Measurements from ENCODE around the gene PXMP2. TPM values are rescaled to one million over a fixed set of nuclear protein-coding genes. Genes with fewer than 3 reads are reported as not detected.

Gene PXMP2
- polyA plus RNA-seq, 3 donors, result 54.1 to 64.7 (median 57.8) TPM

GRCh38 chr12:132653567-132654290 lies 33.7 kb upstream of the PXMP2 start:
- DNase-seq (ENCODE audit: extremely low read depth in 1 of 11, low read depth in 9 of 11, low spot score in 4 of 11), result no peak

DNA sequence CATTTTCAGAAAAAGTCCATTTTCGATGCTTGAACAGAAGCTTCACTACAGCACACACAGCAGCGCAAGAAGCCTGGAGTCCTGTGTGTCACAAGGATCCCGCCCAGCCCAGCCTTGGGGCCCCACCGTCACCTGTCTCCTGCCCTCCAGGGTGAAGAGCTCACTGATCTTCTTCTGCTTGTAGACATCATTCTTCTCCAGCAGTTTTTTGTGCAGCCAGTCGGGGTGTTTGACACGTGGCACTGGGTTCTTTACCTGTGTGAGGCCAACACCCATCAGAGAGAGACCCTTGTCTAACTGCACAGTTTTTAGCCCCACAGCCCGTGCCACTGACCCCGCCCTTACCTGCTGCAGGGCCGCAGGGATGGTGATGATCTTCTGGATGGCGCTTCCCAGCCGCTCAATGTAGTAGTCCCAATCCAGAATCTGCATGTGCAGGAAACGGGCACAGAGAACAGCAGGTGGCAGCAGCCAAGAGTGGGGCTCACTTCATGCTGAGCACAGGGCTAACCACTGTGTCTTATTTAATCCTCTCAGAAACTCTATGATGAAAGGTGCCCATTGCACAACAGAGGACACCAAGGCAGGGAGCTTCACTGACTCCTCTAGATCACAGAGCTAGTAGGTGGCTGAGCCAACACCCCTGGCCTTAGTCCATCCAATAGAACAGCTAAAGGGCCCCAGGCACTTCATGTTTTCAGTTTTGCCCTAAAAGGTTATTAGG lies 30.2 kb upstream of the PXMP2 start:
- DNase-seq (ENCODE audit: extremely low read depth in 1 of 11, low read depth in 9 of 11, low spot score in 4 of 11), result no peak

DNA sequence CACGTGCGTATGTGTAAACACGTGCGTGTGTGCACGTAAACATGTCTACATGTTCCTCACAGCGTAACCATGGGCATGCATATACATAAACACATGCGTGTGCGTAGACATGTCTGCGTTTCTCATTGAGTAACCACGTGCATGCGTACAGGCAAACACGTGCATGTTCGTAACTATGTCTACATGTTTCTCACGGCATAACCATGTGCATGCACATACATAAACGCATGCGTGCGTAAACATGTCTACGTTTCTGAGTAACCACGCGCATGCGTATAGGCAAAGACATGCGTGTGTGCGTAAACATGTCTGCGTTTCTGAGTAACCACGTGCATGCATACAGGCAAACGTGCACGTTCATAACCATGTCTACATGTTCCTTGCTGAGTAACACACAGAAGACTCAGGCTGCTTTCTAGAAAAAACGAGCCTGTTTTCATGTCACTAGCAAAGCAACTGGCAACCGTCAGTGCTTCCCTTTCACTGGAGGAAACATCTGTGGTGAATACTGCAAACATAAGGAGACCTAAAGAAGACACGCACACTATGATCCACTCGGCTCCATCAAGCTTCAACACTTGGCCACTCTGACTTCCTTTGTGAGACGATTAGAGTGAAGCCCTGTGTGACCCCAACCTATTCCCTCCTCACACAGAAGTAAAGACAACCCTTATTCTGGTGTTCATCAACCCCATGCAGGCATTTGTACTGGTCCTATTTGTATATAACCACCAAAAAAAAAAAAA lies 29.1 kb upstream of the PXMP2 start:
- DNase-seq (ENCODE audit: extremely low read depth in 1 of 11, low read depth in 9 of 11, low spot score in 4 of 11), result no peak

- no peak for DNase-seq (ENCODE audit: extremely low read depth in 1 of 11, low read depth in 9 of 11, low spot score in 4 of 11)
These were observed 28.2 kb upstream of the PXMP2 start for GRCh38 chr12:132659146-132659545.

GRCh38 chr12:132660052-132660451 lies 27.3 kb upstream of the PXMP2 start:
- no peak for DNase-seq (ENCODE audit: extremely low read depth in 1 of 11, low read depth in 9 of 11, low spot score in 4 of 11)

DNA sequence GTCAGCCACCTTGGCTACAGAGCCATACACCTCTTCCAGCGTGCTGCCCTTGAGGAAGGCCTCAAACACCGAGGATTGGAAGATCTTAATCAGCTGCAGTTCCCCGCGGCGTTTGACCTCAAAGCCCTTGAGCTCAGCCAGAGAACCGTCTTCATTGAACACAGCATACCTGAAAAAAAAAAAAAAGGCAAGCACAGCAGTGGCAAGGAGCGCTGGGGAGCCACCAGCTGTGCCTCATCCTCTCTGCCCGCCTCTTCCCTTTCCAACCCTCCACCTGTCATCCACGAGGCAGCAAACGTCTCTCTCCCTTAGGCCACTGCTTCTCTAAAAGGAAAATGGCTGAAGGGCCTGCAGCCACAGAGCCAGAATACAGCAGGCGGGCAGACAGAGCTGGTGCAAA lies 26.4 kb upstream of the PXMP2 start:
- DNase-seq (ENCODE audit: extremely low read depth in 1 of 11, low read depth in 9 of 11, low spot score in 4 of 11), result no peak

DNA sequence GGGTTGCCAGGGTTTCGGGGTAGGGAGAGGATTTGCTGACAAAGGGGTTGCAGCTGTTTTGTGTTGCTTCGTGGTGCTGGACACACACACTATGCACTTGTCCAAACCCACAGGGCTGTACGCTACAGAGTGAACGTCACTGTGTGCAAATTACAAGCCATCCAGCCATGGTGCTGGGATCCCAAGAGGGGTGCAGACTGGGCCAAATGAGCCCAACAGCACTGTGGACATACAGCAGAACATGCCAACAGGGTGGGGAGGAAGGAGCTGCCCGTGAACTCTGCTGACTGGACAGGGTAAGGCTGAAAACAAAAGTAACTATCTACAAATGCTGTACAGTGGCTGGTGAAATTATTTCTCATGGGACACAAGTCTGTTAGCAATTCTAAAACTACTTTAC lies 25.4 kb upstream of the PXMP2 start:
- no peak for DNase-seq (ENCODE audit: extremely low read depth in 1 of 11, low read depth in 9 of 11, low spot score in 4 of 11)

- no peak for DNase-seq (ENCODE audit: extremely low read depth in 1 of 11, low read depth in 9 of 11, low spot score in 4 of 11)
These were observed 24.3 kb upstream of the PXMP2 start for GRCh38 chr12:132662901-132663755.

GRCh38 chr12:132664206-132665148 lies 22.9 kb upstream of the PXMP2 start:
- no peak for DNase-seq (ENCODE audit: extremely low read depth in 1 of 11, low read depth in 9 of 11, low spot score in 4 of 11)

DNA sequence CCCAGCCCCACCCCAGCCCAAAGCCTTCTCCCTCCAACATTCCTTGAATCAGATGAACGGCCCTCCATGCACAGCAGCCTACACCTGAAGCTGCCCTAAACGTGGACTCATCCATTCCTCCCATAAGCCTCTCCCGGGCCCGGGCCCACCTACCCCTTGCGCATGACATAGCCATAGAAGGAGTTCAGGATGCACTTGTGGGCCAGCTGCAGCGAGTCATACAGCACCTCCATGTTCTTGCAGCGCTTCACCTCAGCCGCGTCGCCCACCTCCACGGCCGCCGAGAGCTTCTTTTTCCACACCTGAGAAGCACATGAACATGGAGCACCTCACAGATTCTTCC lies 22.3 kb upstream of the PXMP2 start:
- DNase-seq (ENCODE audit: extremely low read depth in 1 of 11, low read depth in 9 of 11, low spot score in 4 of 11), result no peak

DNA sequence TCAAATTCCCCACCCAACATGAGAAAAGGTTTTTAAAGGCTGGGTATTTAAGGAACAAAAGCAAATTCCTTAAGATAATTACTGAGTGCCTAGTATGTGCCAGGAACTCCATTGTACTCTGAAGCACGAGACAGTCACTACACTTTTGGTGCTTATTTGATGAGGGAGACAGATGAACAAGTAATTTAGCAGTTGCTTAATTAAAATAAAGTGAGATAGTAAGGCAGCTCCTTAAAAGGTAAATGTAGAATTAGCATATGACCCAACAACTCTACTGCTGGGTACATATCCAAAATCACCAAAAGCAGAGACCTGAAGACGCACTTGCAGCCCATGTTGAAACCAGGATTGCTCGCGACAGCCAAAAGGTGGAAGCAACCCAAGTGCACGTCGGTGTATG lies 21.6 kb upstream of the PXMP2 start:
- no peak for DNase-seq (ENCODE audit: extremely low read depth in 1 of 11, low read depth in 9 of 11, low spot score in 4 of 11)

GRCh38 chr12:132668191-132669088 lies 18.9 kb upstream of the PXMP2 start:
- no peak for DNase-seq (ENCODE audit: extremely low read depth in 1 of 11, low read depth in 9 of 11, low spot score in 4 of 11)

GRCh38 chr12:132669166-132669879 lies 18.1 kb upstream of the PXMP2 start:
- DNase-seq (ENCODE audit: extremely low read depth in 1 of 11, low read depth in 9 of 11, low spot score in 4 of 11), result no peak

- no peak for DNase-seq (ENCODE audit: extremely low read depth in 1 of 11, low read depth in 9 of 11, low spot score in 4 of 11)
These were observed 15.3 kb upstream of the PXMP2 start for GRCh38 chr12:132672116-132672515.

DNA sequence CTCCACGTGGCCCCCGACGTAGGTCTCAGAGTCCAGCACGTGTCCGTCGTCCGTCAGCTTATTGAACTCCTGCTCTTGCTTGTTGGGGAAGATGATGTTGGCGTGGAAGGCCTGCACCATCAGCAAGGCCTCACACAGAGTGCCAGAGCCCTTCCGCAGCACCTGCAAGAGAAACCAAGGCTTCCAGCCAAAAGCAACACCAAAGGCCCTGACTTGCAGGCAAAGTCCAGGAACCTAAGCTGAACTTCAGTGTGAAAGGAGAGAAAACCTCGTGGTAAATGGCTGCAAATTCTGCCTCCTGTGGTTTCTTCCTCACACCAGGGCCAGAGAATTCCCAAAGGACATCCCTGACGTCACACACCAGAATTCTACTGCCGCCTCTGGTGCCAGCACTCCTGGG lies 14.7 kb upstream of the PXMP2 start:
- DNase-seq (ENCODE audit: extremely low read depth in 1 of 11, low read depth in 9 of 11, low spot score in 4 of 11), result no peak

- no peak for DNase-seq (ENCODE audit: extremely low read depth in 1 of 11, low read depth in 9 of 11, low spot score in 4 of 11)
These were observed 13.9 kb upstream of the PXMP2 start for GRCh38 chr12:132673288-132674179.
